ENCODE measurements around the gene ADAT3. TPM values are rescaled to one million over a fixed set of nuclear protein-coding genes. Genes with fewer than 3 reads are reported as not detected.

ADAT3 gene
- polyA plus RNA-seq, 1 of the 3 experiments (the other 2 are of a cell fraction), result 2.8 TPM

DNA sequence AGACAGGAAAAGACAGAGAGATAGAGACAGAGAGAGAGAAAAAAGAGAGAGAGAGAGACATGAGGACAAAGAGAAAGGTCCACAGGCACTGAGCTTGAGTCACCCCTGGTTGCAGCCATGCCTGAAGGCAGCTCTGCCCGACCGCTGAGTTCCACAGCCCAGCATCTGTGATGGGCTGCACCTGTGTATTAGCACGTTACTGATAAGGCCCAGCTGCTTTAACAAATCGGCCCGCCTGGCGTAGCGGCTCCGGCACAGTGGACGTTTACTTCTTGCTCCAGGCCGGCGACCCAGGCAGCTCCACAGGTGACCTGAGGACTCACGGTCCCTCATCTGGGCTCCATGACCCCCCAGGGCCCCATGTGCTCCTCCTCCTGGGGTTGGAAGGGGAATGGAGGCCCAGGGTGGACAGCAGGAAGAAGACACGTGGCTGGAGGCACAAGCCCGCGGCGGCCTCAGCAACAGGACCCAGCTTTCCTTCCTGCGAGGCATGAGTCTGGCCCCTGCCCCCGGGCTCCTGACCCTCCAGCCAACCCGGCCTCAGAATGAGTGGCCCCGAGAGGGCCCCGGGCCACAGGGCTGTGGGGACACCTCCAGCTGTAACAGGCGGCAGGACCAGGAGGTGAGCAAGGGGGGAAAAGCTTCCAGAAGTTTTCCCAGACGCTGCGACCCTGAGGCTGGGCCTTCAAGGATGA, 31.9 kb downstream of the ADAT3 start (continued):
- no peak for TF ChIP-seq FOSL2 (IDR thresholded peaks at IDR 0.05; ENCODE audit: borderline replicate concordance, low read depth)
- TF ChIP-seq FOXJ3 (CRISPR knock-in tag; IDR thresholded peaks at IDR 0.05), result no peak
- no peak for TF ChIP-seq EZH2phosphoT487 (IDR thresholded peaks at IDR 0.05; ENCODE audit: borderline replicate concordance, low read depth)
- no peak for TF ChIP-seq SIN3A (IDR thresholded peaks at IDR 0.05; ENCODE audit: borderline replicate concordance, low read depth, low read length)
- TF ChIP-seq JUND (IDR thresholded peaks at IDR 0.05), result no peak
- TF ChIP-seq FOXM1 (IDR thresholded peaks at IDR 0.05; ENCODE audit: low read depth), result no peak
- TF ChIP-seq NFIC (IDR thresholded peaks at IDR 0.05; ENCODE audit: borderline replicate concordance), result no peak
- no peak for TF ChIP-seq TCF12 (IDR thresholded peaks at IDR 0.05)
- no peak for TF ChIP-seq GABPA (IDR thresholded peaks at IDR 0.05; ENCODE audit: low read depth)
- no peak for TF ChIP-seq POLR2AphosphoS5 (IDR thresholded peaks at IDR 0.05; ENCODE audit: low read depth, low read length)

DNA sequence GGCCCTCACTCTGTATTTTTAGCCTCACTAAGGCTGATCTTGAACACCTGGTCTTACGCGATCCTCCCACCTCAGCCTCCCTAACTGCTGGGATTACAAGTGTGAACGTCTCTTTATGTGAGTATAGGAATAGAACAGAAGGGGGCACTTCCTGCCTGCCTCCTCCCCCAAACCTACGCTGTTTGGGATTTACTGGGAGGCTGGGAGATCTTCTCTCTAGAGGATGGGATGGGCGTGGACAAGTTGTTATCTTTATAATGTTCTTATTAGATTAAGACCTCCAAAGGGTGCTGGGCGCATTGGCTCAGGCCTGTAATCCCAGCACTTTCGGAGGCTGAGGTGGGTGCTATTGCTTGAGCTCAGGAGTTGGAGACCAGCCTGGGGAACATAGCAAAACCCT, 32.9 kb downstream of the ADAT3 start:
- ChIA-PET CTCF (no interaction called here), POLR2A (no interaction called here)
- H3K27ac ChIP-seq (ENCODE audit: low read depth in 2 of 2, low read length in 1 of 2), result no peak overlapping the region
- WGBS (ENCODE audit: low lambda C conversion rate), result 84% methylated on average over 7 of the region's 7 CpGs
- H3K4me2 ChIP-seq, result no peak overlapping the region
- H3K9ac ChIP-seq, result no peak overlapping the region
- H2AFZ ChIP-seq (ENCODE audit: low read depth), result no peak overlapping the region
- peaks cover 10% of the 10 kb centered on the region for H4K20me1 ChIP-seq (ENCODE audit: insufficient read depth)
- peaks cover 18% of the 10 kb centered on the region for H3K79me2 ChIP-seq (ENCODE audit: insufficient read depth)
- no peak for DNase-seq
- no peak overlapping the region for H3K4me3 ChIP-seq (ENCODE audit: low read depth in 2 of 2, low read length in 1 of 2)
- H3K4me1 ChIP-seq (ENCODE audit: control insufficient read depth in 1 of 2, insufficient read depth in 2 of 2, low read depth in 1 of 2, low read length in 1 of 2), result peaks cover 6 to 12% of the 10 kb centered on the region in 2 experiments; a peak in 3 of 4 replicates
- H3F3A ChIP-seq (replicated peaks; ENCODE audit: insufficient read depth), result peaks cover 15% of the 10 kb centered on the region
- no peak for TF ChIP-seq FOXJ3 (CRISPR knock-in tag; IDR thresholded peaks at IDR 0.05)
- TF ChIP-seq EZH2phosphoT487 (IDR thresholded peaks at IDR 0.05; ENCODE audit: borderline replicate concordance, low read depth), result no peak
- no peak for TF ChIP-seq ELF1 (IDR thresholded peaks at IDR 0.05)
- TF ChIP-seq GATA2 (CRISPR knock-in tag; IDR thresholded peaks at IDR 0.05), result no peak
- TF ChIP-seq MEF2A (IDR thresholded peaks at IDR 0.05; ENCODE audit: borderline replicate concordance, low read depth), result no peak
- TF ChIP-seq FOSL2 (IDR thresholded peaks at IDR 0.05; ENCODE audit: borderline replicate concordance, low read depth), result no peak
- no peaks in the 10 kb centered on the region for H3K9me3 ChIP-seq
- no peaks in the 10 kb centered on the region for H3K27me3 ChIP-seq (ENCODE audit: insufficient read depth)
- no peaks in the 10 kb centered on the region for H3K36me3 ChIP-seq (replicated peaks in 1 of 2; ENCODE audit: control insufficient read depth in 1 of 2, insufficient read depth in 2 of 2, low read length in 1 of 2)
- H3K9me2 ChIP-seq, result no peaks in the 10 kb centered on the region

- Histone ChIP-seq H3K27me3 (ENCODE audit: insufficient read depth) (no peaks in the 10 kb centered on the region), H4K20me1 (ENCODE audit: insufficient read depth) (peaks cover 39% of the 10 kb centered on the region), H3K36me3 (replicated peaks in 1 of 2; ENCODE audit: control insufficient read depth in 1 of 2, insufficient read depth in 2 of 2, low read length in 1 of 2) (no peaks in the 10 kb centered on the region), H3K4me3 (ENCODE audit: low read depth in 2 of 2, low read length in 1 of 2) (peak within 1 kb of the TSS; percentile 56 to 90), H3K9me2 (no peaks in the 10 kb centered on the region), H2AFZ (ENCODE audit: low read depth) (peak within 1 kb of the TSS; percentile 52), H3K4me1 (ENCODE audit: control insufficient read depth in 1 of 2, insufficient read depth in 2 of 2, low read depth in 1 of 2, low read length in 1 of 2) (peaks cover 6 to 27% of the 10 kb centered on the region in 2 experiments; a peak in 3 of 4 replicates), H3F3A (replicated peaks; ENCODE audit: insufficient read depth) (peaks cover 15% of the 10 kb centered on the region), H3K4me2 (peak within 1 kb of the TSS; percentile 97), H3K27ac (ENCODE audit: low read depth in 2 of 2, low read length in 1 of 2) (peak within 1 kb of the TSS; percentile 92 to 94), H3K9me3 (no peaks in the 10 kb centered on the region), H3K9ac (peak within 1 kb of the TSS; percentile 87), H3K79me2 (ENCODE audit: insufficient read depth) (peaks cover 52% of the 10 kb centered on the region)
- no peak for DNase-seq
- WGBS (ENCODE audit: low lambda C conversion rate), result 2% methylated on average over 35 of the region's 97 CpGs
- ChIA-PET CTCF (interaction anchor here (1.0 to 2.4 kb wide), 8 partner anchors 11 to 375 kb away, joined by 3 to 7 read pairs (median 4); no protein-coding TSS in a partner anchor), POLR2A (no interaction called here)
- TF ChIP-seq MEF2A (IDR thresholded peaks at IDR 0.05; ENCODE audit: borderline replicate concordance, low read depth), result no peak
- TF ChIP-seq, protein P1, sequence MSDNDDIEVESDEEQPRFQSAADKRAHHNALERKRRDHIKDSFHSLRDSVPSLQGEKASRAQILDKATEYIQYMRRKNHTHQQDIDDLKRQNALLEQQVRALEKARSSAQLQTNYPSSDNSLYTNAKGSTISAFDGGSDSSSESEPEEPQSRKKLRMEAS (IDR thresholded peaks at IDR 0.05; ENCODE audit: low read depth), result 0 out of 2 replicates have a peak, but pooled peaks have one; percentile 10
These were observed 36.2 kb downstream of the ADAT3 start, which contains the start of gene CSNK1G2 for GRCh38 chr19:1941146-1942077. CSNK1G2 (plus strand) TSS chr19:1941172; CDS start chr19:1969773, 28,601 bp downstream.
